Measurements from ENCODE around the gene PTPN18.

DNA sequence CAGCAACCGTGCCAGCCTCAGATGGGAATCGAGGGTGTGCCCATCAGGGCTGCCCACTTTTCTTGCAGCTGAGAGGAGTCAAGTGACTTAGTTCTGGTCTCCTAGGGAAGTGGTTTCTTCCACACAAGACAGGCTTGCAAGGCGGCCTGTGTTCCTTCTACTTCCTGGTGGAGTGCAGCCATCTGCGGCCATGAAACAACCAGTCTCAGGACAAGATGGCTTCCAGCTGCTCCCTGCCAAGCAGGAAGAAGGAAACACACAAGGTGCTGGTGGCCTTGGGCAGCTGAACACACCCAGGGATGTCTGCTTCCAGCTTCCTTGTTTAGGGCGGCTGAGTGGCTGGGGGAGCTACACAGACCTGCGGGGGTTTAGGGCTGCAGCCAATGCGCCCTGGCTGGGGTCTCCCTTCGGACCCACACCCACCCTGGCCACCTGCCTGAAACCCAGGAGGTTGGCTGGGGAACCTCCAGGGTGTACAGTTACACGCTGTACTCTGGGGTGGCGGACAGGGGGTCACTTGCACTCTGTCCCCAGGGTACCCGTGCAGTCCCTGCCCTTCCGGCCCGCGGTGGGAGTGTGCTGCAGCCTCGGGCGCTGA is 34.7 kb downstream of the PTPN18 start:
- no peak for TF ChIP-seq POLR2A (IDR thresholded peaks at IDR 0.05)
- no peak for TF ChIP-seq POLR2AphosphoS5 (IDR thresholded peaks at IDR 0.05)
